Activated naive CD4-positive, alpha-beta T cell treated with anti-CD3 and anti-CD28 coated beads, Interleukin-2, amount 50 U/mL, for 24 hours (primary cell): ENCODE data around the gene IQCE.
"Not testable (repeated sequence)": the region's sequence is repeated elsewhere in the genome, so short reads cannot be mapped to it uniquely, and the experiment has no call there.

Experiments used
- H3K27ac Mint-ChIP-seq: one replicate; pipeline ENCODE4 v1.8.0; 2021; ENCODE audit warnings: mild to moderate bottlenecking, mixed read lengths
- H3K27me3 Mint-ChIP-seq: one replicate; pipeline ENCODE4 v1.8.0; 2021; ENCODE audit warnings: mixed read lengths
- H3K36me3 Mint-ChIP-seq: one replicate; pipeline ENCODE4 v1.8.0; 2021; ENCODE audit warnings: mixed read lengths
- H3K4me1 Mint-ChIP-seq: one replicate; pipeline ENCODE4 v1.8.0; 2021; ENCODE audit warnings: mixed read lengths
- H3K4me3 Mint-ChIP-seq: one replicate; pipeline ENCODE4 v1.8.0; 2021; ENCODE audit warnings: mild to moderate bottlenecking, mixed read lengths
- H3K9me3 Mint-ChIP-seq: one replicate; pipeline ENCODE4 v1.8.0; 2021; ENCODE audit warnings: mixed read lengths

The IQCE gene

DNA sequence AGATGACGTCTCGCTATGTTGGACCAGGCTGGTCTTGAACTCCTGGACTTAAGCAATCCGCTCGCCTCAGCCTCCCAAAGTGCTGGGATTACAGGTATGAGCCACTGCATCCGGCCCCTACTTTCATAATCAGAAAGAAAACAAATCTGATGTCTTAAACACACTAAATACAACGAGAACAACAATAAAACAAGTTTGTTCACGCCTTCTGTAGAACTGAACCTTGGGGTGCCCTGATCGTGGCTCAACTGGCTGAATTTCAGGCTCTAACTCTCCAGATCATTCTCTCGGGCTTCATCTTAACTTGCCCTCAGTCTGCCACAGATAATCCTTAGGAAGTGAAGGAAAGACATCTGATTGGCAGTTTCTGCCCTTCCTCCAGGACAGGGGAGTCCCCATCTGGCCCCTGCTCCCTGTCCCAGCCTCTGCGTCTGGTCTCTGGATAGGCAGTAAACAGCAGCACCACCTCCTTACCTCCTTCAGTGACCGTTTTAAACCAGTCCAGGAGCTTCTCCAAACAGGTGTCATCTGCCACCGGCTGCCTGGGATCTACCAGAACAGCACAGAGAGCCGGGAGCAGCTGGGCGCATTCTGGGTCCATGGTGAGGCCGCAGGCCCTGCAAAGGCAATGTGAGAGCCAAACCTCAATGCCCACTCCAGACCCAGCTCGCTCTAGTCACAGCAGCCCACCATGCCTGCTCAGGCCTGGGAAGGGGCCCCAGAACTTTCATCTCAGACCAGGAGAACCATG lies 4.8 kb upstream of the IQCE start:
- H3K36me3 Mint-ChIP-seq, result no peaks in the 10 kb centered on the region
- peak overlapping the region; percentile 88 for H3K4me3 Mint-ChIP-seq

DNA sequence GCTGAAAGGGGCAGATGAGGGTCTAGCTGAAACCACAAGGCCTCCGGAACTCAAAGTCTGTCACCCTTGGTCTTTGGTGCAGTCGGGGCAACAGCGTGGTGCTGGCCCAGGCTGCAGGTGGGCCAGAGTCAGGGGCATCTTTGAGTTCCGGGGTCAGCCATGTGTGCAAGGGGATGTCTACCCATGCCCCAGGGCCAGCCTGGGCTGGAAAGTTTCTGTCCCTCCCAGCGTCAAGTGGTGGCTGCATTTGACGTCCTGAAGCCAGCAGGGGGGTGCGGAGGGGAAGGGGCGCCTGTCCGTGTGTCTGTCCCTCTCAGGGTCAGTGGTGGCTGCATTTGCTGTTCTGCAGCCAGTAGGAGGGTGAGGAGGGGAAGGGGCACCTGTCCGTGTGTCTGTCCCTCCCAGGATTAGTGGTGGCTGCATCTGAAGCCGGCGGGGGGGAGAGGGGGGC lies 4.1 kb upstream of the IQCE start:
- peak overlapping the region; percentile 79 for H3K27ac Mint-ChIP-seq
- H3K36me3 Mint-ChIP-seq, result no peaks in the 10 kb centered on the region
- H3K9me3 Mint-ChIP-seq, result no peaks in the 10 kb centered on the region
- H3K4me1 Mint-ChIP-seq, result peaks cover 38% of the 10 kb centered on the region
- no peaks in the 10 kb centered on the region for H3K27me3 Mint-ChIP-seq
- peak overlapping the region; percentile 88 for H3K4me3 Mint-ChIP-seq

More for the DNA sequence above, 4.8 kb upstream of the IQCE start:
- Mint-ChIP-seq H3K27ac (peak overlapping the region; percentile 46), H3K27me3 (no peaks in the 10 kb centered on the region), H3K4me1 (peaks cover 44% of the 10 kb centered on the region), H3K9me3 (no peaks in the 10 kb centered on the region)

- no peaks in the 10 kb centered on the region for H3K27me3 Mint-ChIP-seq
- H3K4me3 Mint-ChIP-seq, result peak within 1 kb of the TSS; percentile 88
- H3K36me3 Mint-ChIP-seq, result no peaks in the 10 kb centered on the region
- H3K9me3 Mint-ChIP-seq, result no peaks in the 10 kb centered on the region
- H3K4me1 Mint-ChIP-seq, result peaks cover 40% of the 10 kb centered on the region
- peak within 1 kb of the TSS; percentile 91 for H3K27ac Mint-ChIP-seq
Measured at GRCh38 chr7:2555121-2556052, 3.4 kb upstream of the IQCE start, which contains the start of gene BRAT1. Gene BRAT1 (minus strand): TSS chr7:2555524. CDS start chr7:2554431, 1,093 bp downstream.

GRCh38 chr7:2559283-2559950 lies 638 bp downstream of the IQCE start:
- Mint-ChIP-seq H3K4me3 (peak overlapping the region; percentile 74), H3K27me3 (no peaks in the 10 kb centered on the region), H3K36me3 (no peaks in the 10 kb centered on the region), H3K9me3 (no peaks in the 10 kb centered on the region), H3K4me1 (peaks cover 20% of the 10 kb centered on the region), H3K27ac (no peak overlapping the region)

GRCh38 chr7:2563955-2564354 lies 5.2 kb downstream of the IQCE start:
- H3K9me3 Mint-ChIP-seq, H3K36me3 Mint-ChIP-seq, H3K27ac Mint-ChIP-seq, H3K4me3 Mint-ChIP-seq, H3K4me1 Mint-ChIP-seq, H3K27me3 Mint-ChIP-seq: not testable (repeated sequence)

- Mint-ChIP-seq H3K4me1 (peaks cover 5% of the 10 kb centered on the region), H3K4me3 (no peak overlapping the region), H3K36me3 (no peaks in the 10 kb centered on the region), H3K27ac (no peak overlapping the region), H3K9me3 (no peaks in the 10 kb centered on the region), H3K27me3 (no peaks in the 10 kb centered on the region)
Measured at GRCh38 chr7:2564970-2565540, 6.3 kb downstream of the IQCE start.

- H3K27me3 Mint-ChIP-seq, result no peaks in the 10 kb centered on the region
- no peaks in the 10 kb centered on the region for H3K9me3 Mint-ChIP-seq
- H3K27ac Mint-ChIP-seq, result no peak overlapping the region
- H3K36me3 Mint-ChIP-seq, result no peaks in the 10 kb centered on the region
- H3K4me1 Mint-ChIP-seq, result peaks cover 4% of the 10 kb centered on the region
- no peak overlapping the region for H3K4me3 Mint-ChIP-seq
Measured at GRCh38 chr7:2566348-2566889, 7.6 kb downstream of the IQCE start.

- H3K9me3 Mint-ChIP-seq, result no peaks in the 10 kb centered on the region
Measured at GRCh38 chr7:2566890-2567678, 8.3 kb downstream of the IQCE start.

DNA sequence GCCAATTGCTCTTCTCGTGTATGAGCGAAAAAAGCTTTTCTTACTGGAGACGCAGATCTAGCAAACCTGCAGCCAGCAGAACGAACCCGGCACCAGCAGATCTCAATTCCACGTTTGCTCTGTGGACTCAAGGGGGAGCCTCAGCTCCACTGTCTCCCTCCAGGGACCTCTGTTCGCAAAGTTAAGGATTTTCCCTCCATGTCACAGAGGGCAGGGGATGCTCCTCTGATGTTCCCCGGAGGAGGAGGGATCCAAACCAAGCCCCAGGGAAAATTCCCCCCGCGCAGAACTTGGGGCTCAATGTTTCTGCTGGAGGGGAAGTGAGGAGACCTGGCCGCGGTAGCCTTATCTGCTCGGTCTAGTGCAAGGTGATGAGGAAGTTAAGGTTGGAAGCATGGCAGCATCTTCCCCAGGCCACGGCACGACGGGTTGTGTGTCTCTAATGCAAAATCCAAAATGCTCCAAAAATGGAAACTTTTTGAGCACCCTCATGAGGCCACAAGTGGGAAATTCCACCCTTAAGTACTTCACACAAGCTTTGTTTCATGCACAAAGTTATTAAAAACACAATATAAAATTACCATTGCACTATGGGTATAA lies 9.0 kb downstream of the IQCE start:
- Mint-ChIP-seq H3K4me1 (peaks cover 4% of the 10 kb centered on the region), H3K4me3 (no peak overlapping the region)

More at GRCh38 chr7:2566890-2567678, 8.3 kb downstream of the IQCE start:
- Mint-ChIP-seq H3K27me3 (no peaks in the 10 kb centered on the region), H3K4me1 (peaks cover 2% of the 10 kb centered on the region), H3K4me3 (no peak overlapping the region), H3K36me3 (no peaks in the 10 kb centered on the region), H3K27ac (no peak overlapping the region)

GRCh38 chr7:2568521-2569223 lies 9.9 kb downstream of the IQCE start:
- peaks cover 4% of the 10 kb centered on the region for H3K4me1 Mint-ChIP-seq

More for the DNA sequence above, 9.0 kb downstream of the IQCE start:
- Mint-ChIP-seq H3K27ac (no peak overlapping the region), H3K36me3 (peaks cover under 1% of the 10 kb centered on the region), H3K9me3 (no peaks in the 10 kb centered on the region), H3K27me3 (no peaks in the 10 kb centered on the region)

DNA sequence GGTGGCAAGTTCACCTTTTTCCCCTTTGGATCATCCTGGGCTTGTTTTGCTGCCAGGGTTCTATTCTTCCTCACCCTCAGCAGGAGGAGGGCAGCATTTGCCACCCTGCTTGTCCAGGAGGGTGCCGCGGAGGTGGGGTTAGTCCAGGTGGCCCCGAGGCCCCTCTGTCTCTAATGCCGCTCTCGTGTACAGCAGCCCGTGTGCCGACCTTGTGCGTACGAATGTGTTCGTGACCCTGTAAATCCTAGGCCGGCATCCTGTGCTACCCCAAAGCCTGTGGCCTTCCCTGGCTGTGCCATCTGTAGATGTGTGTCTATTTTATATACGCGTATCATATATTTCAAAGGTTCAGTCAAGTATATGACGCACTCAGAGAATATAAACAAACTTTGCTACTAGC lies 10.6 kb downstream of the IQCE start:
- Mint-ChIP-seq H3K4me3 (no peak overlapping the region), H3K9me3 (no peaks in the 10 kb centered on the region), H3K4me1 (peaks cover 4% of the 10 kb centered on the region), H3K27ac (no peak overlapping the region), H3K36me3 (peaks cover 4% of the 10 kb centered on the region), H3K27me3 (no peaks in the 10 kb centered on the region)

More at GRCh38 chr7:2568521-2569223, 9.9 kb downstream of the IQCE start:
- H3K4me3 Mint-ChIP-seq, result no peak overlapping the region
- H3K27ac Mint-ChIP-seq, result no peak overlapping the region
- H3K36me3 Mint-ChIP-seq, result peaks cover 4% of the 10 kb centered on the region
- no peaks in the 10 kb centered on the region for H3K27me3 Mint-ChIP-seq
- no peaks in the 10 kb centered on the region for H3K9me3 Mint-ChIP-seq

DNA sequence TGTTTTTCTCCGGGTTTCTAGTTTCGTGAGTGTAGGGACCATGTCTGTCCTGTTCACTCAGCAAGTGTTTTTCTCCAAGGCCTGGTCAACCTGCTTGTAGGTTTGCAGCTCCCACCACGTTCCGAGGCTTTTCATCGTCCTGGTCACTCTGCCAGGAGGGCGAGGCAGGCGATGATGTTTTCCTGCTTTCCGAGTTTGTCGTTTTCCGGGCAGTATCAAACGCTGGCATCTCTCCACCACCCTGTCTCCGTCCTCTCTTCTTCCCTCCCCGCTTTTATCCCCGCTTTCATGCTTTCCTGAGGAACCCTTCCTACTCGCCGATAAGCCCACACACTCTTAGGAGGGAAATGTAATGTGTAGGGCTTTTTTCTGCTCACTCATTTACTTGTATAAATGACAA lies 11.2 kb downstream of the IQCE start:
- Mint-ChIP-seq H3K36me3 (peaks cover 4% of the 10 kb centered on the region), H3K27ac (no peak overlapping the region), H3K4me1 (peaks cover 4% of the 10 kb centered on the region), H3K27me3 (no peaks in the 10 kb centered on the region), H3K4me3 (no peak overlapping the region), H3K9me3 (no peaks in the 10 kb centered on the region)

- no peak overlapping the region for H3K27ac Mint-ChIP-seq
- peaks cover 4% of the 10 kb centered on the region for H3K36me3 Mint-ChIP-seq
- H3K4me3 Mint-ChIP-seq, result no peak overlapping the region
- no peaks in the 10 kb centered on the region for H3K9me3 Mint-ChIP-seq
- peaks cover 4% of the 10 kb centered on the region for H3K4me1 Mint-ChIP-seq
- no peaks in the 10 kb centered on the region for H3K27me3 Mint-ChIP-seq
Measured at GRCh38 chr7:2571409-2571808, 12.6 kb downstream of the IQCE start.
